ENCODE results near the gene PTPRD.

GRCh38 chr9:10252174-10252573, 360.6 kb downstream of the PTPRD start:
- no peak for TF ChIP-seq ZBTB43 (CRISPR knock-in tag; IDR thresholded peaks at IDR 0.05)
- no peak for TF ChIP-seq ETV6 (CRISPR knock-in tag; IDR thresholded peaks at IDR 0.05)
- TF ChIP-seq CTCF (IDR thresholded peaks at IDR 0.05): no peak
- no peak for TF ChIP-seq MYBL2 (CRISPR knock-in tag; IDR thresholded peaks at IDR 0.05)
- TF ChIP-seq AFF4 (CRISPR knock-in tag; IDR thresholded peaks at IDR 0.05; ENCODE audit: borderline replicate concordance): no peak
- no peak for TF ChIP-seq NFYB (CRISPR knock-in tag; conservative IDR thresholded peaks at IDR 0.05; ENCODE audit: low read depth)
- no peak for TF ChIP-seq ZNF423 (CRISPR knock-in tag; IDR thresholded peaks at IDR 0.05)
- no peak for TF ChIP-seq E2F1 (CRISPR knock-in tag; IDR thresholded peaks at IDR 0.05)
- TF ChIP-seq SP1 (CRISPR knock-in tag; conservative IDR thresholded peaks at IDR 0.05): no peak
- TF ChIP-seq ATF3 (CRISPR knock-in tag; conservative IDR thresholded peaks at IDR 0.05): no peak
- no peak for TF ChIP-seq CBFB (CRISPR knock-in tag; IDR thresholded peaks at IDR 0.05; ENCODE audit: low read depth)
- no peak for TF ChIP-seq TEAD4 (CRISPR knock-in tag; IDR thresholded peaks at IDR 0.05)
- no peak for TF ChIP-seq TP53 (CRISPR knock-in tag; IDR thresholded peaks at IDR 0.05)
